Prostate gland (tissue), 2 donors: ENCODE data around the gene SENP7. TPM values are rescaled to one million over a fixed set of nuclear protein-coding genes. Genes with fewer than 3 reads are reported as not detected.

ENCODE experiments used
- DNase-seq: peaks from one replicate; pipeline ENCODE4 v3.0.0-alpha.2; 2019; ENCODE audit warnings: low spot score
- H3K27ac ChIP-seq, 2 donors: fragments of 200-600 bp; sonication (generic); 2 replicates each; pipeline ENCODE4 v1.5.1; 2017 to 2019
- H3K27me3 ChIP-seq: fragments of 200-600 bp; sonication (generic); replicated peaks from 2 replicates; pipeline ENCODE4 v1.5.1; 2019; ENCODE audit not compliant: insufficient read depth
- H3K36me3 ChIP-seq, 2 donors: fragments of 200-600 bp; sonication (generic); 1 replicate in 1 of 2; 2 replicates in 1 of 2; pipeline versions ENCODE4 v1.5.1 to v1.8.1; 2017 to 2019
- H3K4me1 ChIP-seq: fragments of 200-600 bp; sonication (generic); replicated peaks from 2 replicates; pipeline ENCODE4 v1.5.1; 2019
- H3K4me3 ChIP-seq, 2 donors: fragments of 200-600 bp; sonication (generic); 2 replicates each; pipeline ENCODE4 v1.5.1; 2017 to 2019
- H3K9me3 ChIP-seq: fragments of 200-600 bp; sonication (generic); 2 replicates; pipeline ENCODE4 v1.5.1; 2017
- POLR2A ChIP-seq: fragments of 450-650 bp; IDR thresholded peaks from one replicate; pipeline ENCODE4 v1.6.1; 2016; ENCODE audit warnings: antibody characterized with exemption, mild to moderate bottlenecking
- POLR2AphosphoS5 ChIP-seq: sonication (generic); formaldehyde crosslinking; IDR thresholded peaks from one replicate; pipeline ENCODE4 v1.6.1; 2017; ENCODE audit warnings: antibody characterized with exemption
- WGBS: methylation state at CpG from one replicate; pipeline ENCODE4 v1.1.5; 2018; 5-methylcytosine and 5-hydroxymethylcytosine counted together
- intact Hi-C: fragments of 100-400 bp; cut with DNase I; formaldehyde crosslinking; loops from one replicate; pipeline ENCODE4 v1.14.2; 2022
- total RNA-seq, 2 donors: library from RNA; depleted of rRNA; stranded (reverse); fragments of >200 nt; gene quantifications; one replicate each; pipeline ENCODE4 v1.1.0, GENCODE V29; 2016
- TF ChIP-seq, protein P1 (sequence below), 4 experiments: fragments of 200-600 bp in 2 of 4; fragments of 450-650 bp in 2 of 4; sonication (generic) in 2 of 4; IDR thresholded peaks; 1 replicate in 3 of 4; 2 replicates in 1 of 4; pipeline ENCODE4 v1.5.1; 2016 to 2019; ENCODE audit warnings: antibody characterized with exemption in 4 of 4, mild to moderate bottlenecking in 2 of 4, moderate library complexity in 2 of 4

SENP7 gene
- total RNA-seq, 2 donors from 2014 or later = 16.4 to 22.7 TPM

GRCh38 chr3:101509281-101509680, 3.7 kb downstream of the SENP7 start:
- Histone ChIP-seq H3K36me3 (no peaks in the 10 kb centered on the region), H3K4me1 (no peaks in the 10 kb centered on the region), H3K9me3 (no peaks in the 10 kb centered on the region), H3K4me3 (no peak overlapping the region), H3K27ac (no peak overlapping the region), H3K27me3 (no peaks in the 10 kb centered on the region)
- TF ChIP-seq, protein P1, sequence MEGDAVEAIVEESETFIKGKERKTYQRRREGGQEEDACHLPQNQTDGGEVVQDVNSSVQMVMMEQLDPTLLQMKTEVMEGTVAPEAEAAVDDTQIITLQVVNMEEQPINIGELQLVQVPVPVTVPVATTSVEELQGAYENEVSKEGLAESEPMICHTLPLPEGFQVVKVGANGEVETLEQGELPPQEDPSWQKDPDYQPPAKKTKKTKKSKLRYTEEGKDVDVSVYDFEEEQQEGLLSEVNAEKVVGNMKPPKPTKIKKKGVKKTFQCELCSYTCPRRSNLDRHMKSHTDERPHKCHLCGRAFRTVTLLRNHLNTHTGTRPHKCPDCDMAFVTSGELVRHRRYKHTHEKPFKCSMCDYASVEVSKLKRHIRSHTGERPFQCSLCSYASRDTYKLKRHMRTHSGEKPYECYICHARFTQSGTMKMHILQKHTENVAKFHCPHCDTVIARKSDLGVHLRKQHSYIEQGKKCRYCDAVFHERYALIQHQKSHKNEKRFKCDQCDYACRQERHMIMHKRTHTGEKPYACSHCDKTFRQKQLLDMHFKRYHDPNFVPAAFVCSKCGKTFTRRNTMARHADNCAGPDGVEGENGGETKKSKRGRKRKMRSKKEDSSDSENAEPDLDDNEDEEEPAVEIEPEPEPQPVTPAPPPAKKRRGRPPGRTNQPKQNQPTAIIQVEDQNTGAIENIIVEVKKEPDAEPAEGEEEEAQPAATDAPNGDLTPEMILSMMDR (IDR thresholded peaks at IDR 0.05) = no peak
- TF ChIP-seq POLR2AphosphoS5 = no peak
- TF ChIP-seq POLR2A = no peak
- DNase-seq = no peak
- WGBS = 82% methylated on average over 3 of the region's 3 CpGs
- intact Hi-C loops = no loop called here

- TF ChIP-seq POLR2A = no peak
- TF ChIP-seq POLR2AphosphoS5 = no peak
- TF ChIP-seq, protein P1 (IDR thresholded peaks at IDR 0.05) = no peak
- 90% methylated on average over 3 of the region's 3 CpGs for WGBS
- Histone ChIP-seq H3K27me3 (no peaks in the 10 kb centered on the region), H3K4me3 (no peak overlapping the region), H3K36me3 (no peaks in the 10 kb centered on the region), H3K9me3 (no peaks in the 10 kb centered on the region), H3K27ac (no peak overlapping the region), H3K4me1 (no peaks in the 10 kb centered on the region)
- intact Hi-C loops = no loop called here
- DNase-seq = no peak
These were observed 11.2 kb downstream of the SENP7 start for GRCh38 chr3:101501783-101502182.

GRCh38 chr3:101500208-101500607, 12.8 kb downstream of the SENP7 start:
- H3K9me3 ChIP-seq = no peaks in the 10 kb centered on the region
- no peak for DNase-seq
- H3K4me1 ChIP-seq = no peaks in the 10 kb centered on the region
- 95% methylated on average over 1 of the region's 1 CpG for whole genome bisulfite sequencing
- H3K4me3 ChIP-seq = no peak overlapping the region
- TF ChIP-seq POLR2AphosphoS5 (no peak), POLR2A (no peak)
- TF ChIP-seq, protein P1 (IDR thresholded peaks at IDR 0.05) = no peak
- H3K27me3 ChIP-seq = no peaks in the 10 kb centered on the region
- no peaks in the 10 kb centered on the region for H3K36me3 ChIP-seq
- H3K27ac ChIP-seq = no peak overlapping the region
- intact Hi-C loops = no loop called here

GRCh38 chr3:101497803-101498202, 15.2 kb downstream of the SENP7 start:
- Histone ChIP-seq H3K27ac (no peak overlapping the region), H3K4me3 (no peak overlapping the region), H3K9me3 (no peaks in the 10 kb centered on the region), H3K4me1 (no peaks in the 10 kb centered on the region), H3K36me3 (no peaks in the 10 kb centered on the region), H3K27me3 (no peaks in the 10 kb centered on the region)
- intact Hi-C loops = no loop called here
- TF ChIP-seq POLR2A = no peak
- no peak for TF ChIP-seq POLR2AphosphoS5
- TF ChIP-seq, protein P1 (IDR thresholded peaks at IDR 0.05) = no peak
- DNase-seq = no peak
- WGBS = 85% methylated on average over 2 of the region's 2 CpGs

GRCh38 chr3:101495552-101495951, 17.5 kb downstream of the SENP7 start:
- no peaks in the 10 kb centered on the region for H3K36me3 ChIP-seq
- 83% methylated on average over 4 of the region's 4 CpGs for WGBS

More at GRCh38 chr3:101495552-101495951, 17.5 kb downstream of the SENP7 start:
- intact Hi-C loops = no loop called here
- Histone ChIP-seq H3K9me3 (no peaks in the 10 kb centered on the region), H3K27ac (no peak overlapping the region), H3K27me3 (no peaks in the 10 kb centered on the region), H3K4me3 (no peak overlapping the region), H3K4me1 (no peaks in the 10 kb centered on the region)
- TF ChIP-seq, protein P1 (IDR thresholded peaks at IDR 0.05) = no peak
- TF ChIP-seq POLR2A = no peak
- DNase-seq = no peak
